ENCODE results near the gene STX4. TPM values are rescaled to one million over a fixed set of nuclear protein-coding genes. Genes with fewer than 3 reads are reported as not detected.

The STX4 gene, protein sequence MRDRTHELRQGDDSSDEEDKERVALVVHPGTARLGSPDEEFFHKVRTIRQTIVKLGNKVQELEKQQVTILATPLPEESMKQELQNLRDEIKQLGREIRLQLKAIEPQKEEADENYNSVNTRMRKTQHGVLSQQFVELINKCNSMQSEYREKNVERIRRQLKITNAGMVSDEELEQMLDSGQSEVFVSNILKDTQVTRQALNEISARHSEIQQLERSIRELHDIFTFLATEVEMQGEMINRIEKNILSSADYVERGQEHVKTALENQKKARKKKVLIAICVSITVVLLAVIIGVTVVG
- 86.1 TPM for total RNA-seq
- long read RNA-seq, transcript STX4-201 (11 exons, 1,481 nt), result major isoform, 37 of 67 reads
- long read RNA-seq, partial matches to known transcripts, result 10 of 67 reads
- long read RNA-seq, other reads (novel, unspliced or antisense), result 15 of 67 reads

DNA sequence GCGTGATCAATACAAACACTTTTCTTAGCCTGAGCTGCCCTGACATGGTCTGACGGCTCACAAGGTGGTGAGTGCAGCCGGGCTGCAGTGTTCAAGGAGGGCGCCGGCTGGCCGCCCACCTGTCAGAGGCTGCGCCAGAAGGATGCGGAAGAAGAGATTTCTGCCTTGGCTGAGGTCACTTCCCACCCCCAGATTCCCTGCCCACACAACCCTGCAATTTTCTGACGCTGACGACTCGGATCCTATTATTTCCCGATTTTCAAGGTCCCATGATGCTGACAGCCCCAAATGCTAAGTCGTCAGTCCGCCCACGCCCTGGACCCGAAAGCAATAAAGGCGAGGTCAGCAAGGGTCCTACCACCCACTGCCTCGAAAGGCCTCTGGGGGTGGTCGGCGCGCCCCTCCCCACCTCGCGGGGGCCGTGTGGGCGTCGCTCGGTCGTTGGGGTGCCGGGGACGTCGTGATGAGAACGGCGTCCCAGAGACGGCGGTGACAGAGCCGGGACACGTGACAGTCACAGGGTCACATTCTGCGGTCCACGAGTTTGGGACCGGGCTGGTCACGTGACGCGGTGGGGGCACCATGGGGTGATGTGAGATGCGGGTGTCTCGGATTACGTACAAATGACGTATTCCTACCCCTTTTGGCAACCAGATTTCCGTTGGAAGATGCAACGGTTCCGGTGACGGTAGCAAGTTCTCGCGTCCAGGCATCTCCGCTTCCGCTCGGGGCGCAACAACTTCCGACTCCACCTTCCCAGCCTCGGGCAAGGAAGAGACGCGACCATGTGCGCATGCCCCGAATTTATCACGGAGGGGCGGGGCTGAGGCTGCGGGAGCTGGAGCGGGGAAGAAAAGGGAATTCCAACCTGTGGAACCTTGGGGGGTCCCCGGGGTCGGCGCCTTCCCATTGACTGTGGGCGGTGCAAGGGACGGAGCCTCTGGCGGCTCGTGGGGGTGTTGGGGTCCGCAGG, at the start of gene STX4:
TSS of gene STX4 (plus strand) at position 823 of the 973 bp plus-strand sequence. CDS start 248 bp downstream, outside the sequence.
- intact Hi-C loops (cut with DNase I), result no loop called here
- H3K27me3 ChIP-seq (ENCODE audit: low read depth), result no peaks in the 10 kb centered on the region

DNA sequence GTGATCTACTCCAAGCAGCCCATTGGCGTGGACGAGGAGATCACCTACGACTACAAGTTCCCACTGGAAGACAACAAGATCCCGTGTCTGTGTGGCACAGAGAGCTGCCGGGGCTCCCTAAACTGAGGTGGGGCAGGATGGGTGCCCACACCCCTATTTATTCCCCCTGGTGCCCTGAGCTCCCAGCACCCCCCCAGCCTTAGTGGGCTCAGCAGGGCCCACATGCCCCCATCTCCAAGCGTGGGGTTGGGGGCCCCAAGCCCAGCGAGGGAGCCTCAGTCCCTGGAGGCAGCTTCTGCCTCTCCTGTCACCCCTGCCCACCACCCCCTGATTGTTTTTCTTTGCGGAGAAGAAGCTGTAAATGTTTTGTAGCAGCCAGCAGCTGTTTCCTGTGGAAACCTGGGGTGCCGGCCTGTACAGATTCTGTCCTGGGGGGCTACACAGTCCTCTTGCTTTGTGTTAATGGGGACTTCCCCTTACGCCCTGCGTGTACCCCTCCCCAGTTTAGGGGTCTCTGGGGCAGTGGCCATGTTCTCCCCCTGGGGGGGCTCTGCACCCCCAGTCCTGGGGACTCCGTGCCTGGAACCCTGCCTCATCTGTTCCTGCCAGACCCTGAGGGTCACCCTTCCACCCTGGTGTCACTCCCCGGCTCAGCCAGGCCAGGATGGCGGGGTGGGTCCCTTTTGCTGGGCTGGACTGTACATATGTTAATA, 49.3 kb upstream of the STX4 start:
- DNase-seq, result no peak
- intact Hi-C loops (cut with DNase I), result no loop called here
- ATAC-seq, result no peak
- no peak overlapping the region for H3K27ac ChIP-seq
- H3K27me3 ChIP-seq (ENCODE audit: low read depth), result no peaks in the 10 kb centered on the region
- H3K4me1 ChIP-seq, result peaks cover 13% of the 10 kb centered on the region
- H3K36me3 ChIP-seq, result peaks cover 52% of the 10 kb centered on the region
- TF ChIP-seq, protein P1, sequence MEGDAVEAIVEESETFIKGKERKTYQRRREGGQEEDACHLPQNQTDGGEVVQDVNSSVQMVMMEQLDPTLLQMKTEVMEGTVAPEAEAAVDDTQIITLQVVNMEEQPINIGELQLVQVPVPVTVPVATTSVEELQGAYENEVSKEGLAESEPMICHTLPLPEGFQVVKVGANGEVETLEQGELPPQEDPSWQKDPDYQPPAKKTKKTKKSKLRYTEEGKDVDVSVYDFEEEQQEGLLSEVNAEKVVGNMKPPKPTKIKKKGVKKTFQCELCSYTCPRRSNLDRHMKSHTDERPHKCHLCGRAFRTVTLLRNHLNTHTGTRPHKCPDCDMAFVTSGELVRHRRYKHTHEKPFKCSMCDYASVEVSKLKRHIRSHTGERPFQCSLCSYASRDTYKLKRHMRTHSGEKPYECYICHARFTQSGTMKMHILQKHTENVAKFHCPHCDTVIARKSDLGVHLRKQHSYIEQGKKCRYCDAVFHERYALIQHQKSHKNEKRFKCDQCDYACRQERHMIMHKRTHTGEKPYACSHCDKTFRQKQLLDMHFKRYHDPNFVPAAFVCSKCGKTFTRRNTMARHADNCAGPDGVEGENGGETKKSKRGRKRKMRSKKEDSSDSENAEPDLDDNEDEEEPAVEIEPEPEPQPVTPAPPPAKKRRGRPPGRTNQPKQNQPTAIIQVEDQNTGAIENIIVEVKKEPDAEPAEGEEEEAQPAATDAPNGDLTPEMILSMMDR (IDR thresholded peaks at IDR 0.05), result no peak
- no peaks in the 10 kb centered on the region for H3K9me3 ChIP-seq
- H3K4me3 ChIP-seq, result no peak overlapping the region

More for the DNA sequence above, at the start of gene STX4:
- Histone ChIP-seq H3K9me3 (no peaks in the 10 kb centered on the region), H3K4me1 (peaks cover 36% of the 10 kb centered on the region), H3K36me3 (peaks cover 30% of the 10 kb centered on the region), H3K27ac (peak within 1 kb of the TSS; percentile 93), H3K4me3 (peak within 1 kb of the TSS; percentile 95)
- ATAC-seq (peak; percentile 96 to 97), DNase-seq (peak; percentile 99)
- TF ChIP-seq, protein P1 (IDR thresholded peaks at IDR 0.05), result no peak

DNA sequence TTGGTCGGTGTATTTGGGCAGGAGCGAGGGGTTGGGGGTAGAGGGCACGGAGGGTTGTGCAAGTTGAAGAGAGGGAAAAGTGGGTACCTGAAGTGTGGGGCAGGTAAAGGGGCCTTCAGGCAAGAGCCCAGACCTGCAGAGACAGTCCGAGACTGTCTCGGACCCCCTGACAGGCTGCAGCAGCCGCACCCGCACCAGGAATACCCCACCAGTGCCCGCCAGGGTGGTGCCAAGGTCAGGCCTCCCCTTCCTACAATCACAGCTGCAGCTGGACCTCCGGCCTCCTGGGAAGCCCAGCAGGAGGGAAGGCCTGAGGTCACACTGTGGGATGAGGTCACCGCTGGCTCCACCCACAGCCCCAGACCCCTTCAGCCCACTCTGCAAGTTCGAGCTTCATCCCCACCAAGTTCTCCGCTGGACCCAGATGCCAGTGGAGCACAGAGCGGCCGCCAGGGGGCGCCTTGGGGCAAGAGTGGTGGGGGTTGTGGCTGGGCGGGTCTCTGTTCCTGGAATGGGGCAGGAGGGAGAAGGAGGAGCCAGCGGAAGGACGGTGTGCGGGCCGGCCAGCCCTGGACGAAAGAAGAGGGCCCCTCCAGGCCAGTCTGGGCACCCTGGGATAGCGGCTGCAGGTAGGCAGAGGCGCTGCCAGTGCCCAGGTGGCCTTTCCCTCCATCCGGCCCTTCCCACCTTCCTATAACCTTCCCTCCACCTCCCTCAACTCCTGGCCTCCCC, 48.5 kb upstream of the STX4 start, which contains the start of gene HSD3B7:
TSS of gene HSD3B7 (plus strand) at position 539 of the 732 bp plus-strand sequence. CDS start 452 bp downstream, outside the sequence.
- intact Hi-C loops (cut with DNase I), result no loop called here
- H3K27me3 ChIP-seq (ENCODE audit: low read depth), result no peaks in the 10 kb centered on the region
- H3K27ac ChIP-seq, result peak within 1 kb of the TSS; percentile 71
- H3K4me3 ChIP-seq, result peak within 1 kb of the TSS; percentile 58
- peaks cover 44% of the 10 kb centered on the region for H3K36me3 ChIP-seq
- ATAC-seq (peak; percentile 94 to 95), DNase-seq (peak; percentile 92)
- peaks cover 13% of the 10 kb centered on the region for H3K4me1 ChIP-seq
- no peaks in the 10 kb centered on the region for H3K9me3 ChIP-seq
- TF ChIP-seq, protein P1 (IDR thresholded peaks at IDR 0.05), result peak; percentile 97

DNA sequence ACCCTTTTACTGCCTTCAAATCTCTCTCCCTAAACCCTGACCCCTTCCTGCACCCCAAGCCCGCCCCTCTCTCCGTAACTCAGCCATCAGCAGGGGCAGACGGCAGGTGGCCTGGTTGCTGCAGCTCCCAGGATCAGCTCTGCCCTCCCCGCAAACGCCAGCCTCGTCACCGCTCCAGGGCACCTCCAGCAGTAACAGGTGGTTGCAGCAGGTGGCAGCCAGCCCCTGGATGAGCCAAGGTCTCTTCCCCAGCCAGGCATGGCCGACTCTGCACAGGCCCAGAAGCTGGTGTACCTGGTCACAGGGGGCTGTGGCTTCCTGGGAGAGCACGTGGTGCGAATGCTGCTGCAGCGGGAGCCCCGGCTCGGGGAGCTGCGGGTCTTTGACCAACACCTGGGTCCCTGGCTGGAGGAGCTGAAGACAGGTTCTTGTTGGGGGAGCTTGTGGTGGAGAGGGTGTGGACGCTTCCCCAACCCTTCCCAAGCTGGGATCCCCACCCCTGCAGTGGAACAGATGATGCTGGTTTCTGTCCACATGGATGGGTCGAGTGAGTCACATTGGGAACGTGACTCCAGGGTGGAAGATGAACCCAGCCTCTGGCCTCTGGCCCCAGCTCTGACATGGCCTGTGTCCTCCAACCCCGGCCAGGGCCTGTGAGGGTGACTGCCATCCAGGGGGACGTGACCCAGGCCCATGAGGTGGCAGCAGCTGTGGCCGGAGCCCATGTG, 47.8 kb upstream of the STX4 start:
- H3K4me1 ChIP-seq, result peaks cover 13% of the 10 kb centered on the region
- TF ChIP-seq, protein P1 (IDR thresholded peaks at IDR 0.05), result no peak
- H3K27me3 ChIP-seq (ENCODE audit: low read depth), result no peaks in the 10 kb centered on the region
- intact Hi-C loops (cut with DNase I), result no loop called here
- peak overlapping the region; percentile 58 for H3K4me3 ChIP-seq
- peak; percentile 75 for DNase-seq
- peaks cover 37% of the 10 kb centered on the region for H3K36me3 ChIP-seq
- ATAC-seq, result peak; percentile 76 to 88
- no peaks in the 10 kb centered on the region for H3K9me3 ChIP-seq
- peak overlapping the region; percentile 71 for H3K27ac ChIP-seq

Measured in lower lobe of right lung (tissue), 2 donors.